Fibroblast of pulmonary artery (primary cell): Measurements from ENCODE around the gene MORC4.

Experiments used
- DNase-seq: peaks from one replicate; pipeline ENCODE4 v3.0.0-alpha.2; 2010; ENCODE audit warnings: low read depth
- H3K4me3 ChIP-seq: replicated peaks from 2 replicates; pipeline ENCODE4 v1.5.1; 2011; ENCODE audit warnings: low read depth, mild to moderate bottlenecking, control low read depth, low read length, moderate library complexity
- CTCF ChIP-seq: IDR thresholded peaks from 2 replicates; pipeline ENCODE4 v1.5.1; 2011; ENCODE audit warnings: mild to moderate bottlenecking, control low read depth, low read length, inconsistent platforms; ENCODE audit errors: missing control alignments

Gene MORC4

DNA sequence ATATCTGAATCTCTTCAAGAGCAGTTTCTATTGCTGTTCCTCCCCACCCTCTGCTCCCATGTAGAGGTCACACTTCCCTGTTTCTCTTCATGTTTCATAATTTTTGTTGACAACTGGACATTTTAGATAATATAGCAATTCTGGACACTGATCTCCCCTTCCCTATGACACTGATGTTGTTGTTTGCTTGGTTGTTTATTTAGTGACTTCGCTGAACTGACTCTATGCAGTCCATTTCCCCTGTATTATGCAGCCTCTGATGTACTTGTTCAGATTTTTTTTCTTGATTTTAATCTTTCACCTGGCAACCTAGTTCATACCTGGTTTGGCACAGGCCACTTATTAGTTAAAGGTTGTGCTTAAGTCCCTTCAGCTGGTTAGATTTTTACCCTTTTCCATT is 50.6 kb downstream of the MORC4 start:
- no peak for DNase-seq
- no peak overlapping the region for H3K4me3 ChIP-seq
- TF ChIP-seq CTCF, result no peak

DNA sequence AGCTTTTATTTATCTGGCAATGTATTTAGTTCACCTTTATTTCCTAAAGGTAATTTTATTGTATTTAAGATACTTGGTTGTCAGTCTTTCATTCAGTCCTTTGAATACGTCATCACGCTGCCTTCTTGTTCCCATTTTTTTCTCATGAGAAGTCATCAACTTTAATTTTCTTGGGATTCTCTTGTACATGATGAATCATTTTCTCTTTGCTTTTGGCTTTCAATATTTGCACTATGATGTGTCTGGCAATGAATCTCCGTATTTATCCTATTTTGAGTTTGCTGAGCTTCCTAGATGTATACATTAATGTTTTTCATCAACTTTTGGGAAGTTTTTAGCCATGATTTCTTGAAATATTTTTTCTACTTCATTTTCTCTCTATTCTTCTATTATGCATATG is 51.4 kb downstream of the MORC4 start:
- H3K4me3 ChIP-seq, result no peak overlapping the region
- no peak for TF ChIP-seq CTCF
- DNase-seq, result no peak

DNA sequence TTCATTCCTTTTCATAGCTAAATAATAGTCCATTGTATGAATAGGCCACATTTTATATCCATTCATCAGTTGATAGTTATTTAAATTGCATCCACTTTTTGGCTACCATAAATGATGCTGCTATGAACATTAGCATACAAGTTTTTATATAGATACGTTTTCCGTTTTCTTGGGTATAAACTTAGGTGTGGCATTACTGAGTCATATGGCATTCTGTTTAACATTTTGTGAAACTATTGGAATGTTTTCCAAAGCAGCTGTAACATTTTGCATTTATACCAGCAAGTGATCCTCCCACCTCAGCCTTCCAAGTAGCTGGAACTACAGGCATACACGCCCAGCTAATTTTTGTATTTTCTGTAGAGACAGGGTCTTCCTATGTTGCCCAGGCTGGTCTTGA is 53.5 kb downstream of the MORC4 start:
- no peak for TF ChIP-seq CTCF
- no peak for DNase-seq
- H3K4me3 ChIP-seq, result no peak overlapping the region

GRCh38 chrX:106940068-106940467 is 59.9 kb downstream of the MORC4 start:
- DNase-seq, result no peak
- TF ChIP-seq CTCF, result no peak
- H3K4me3 ChIP-seq, result no peak overlapping the region

DNA sequence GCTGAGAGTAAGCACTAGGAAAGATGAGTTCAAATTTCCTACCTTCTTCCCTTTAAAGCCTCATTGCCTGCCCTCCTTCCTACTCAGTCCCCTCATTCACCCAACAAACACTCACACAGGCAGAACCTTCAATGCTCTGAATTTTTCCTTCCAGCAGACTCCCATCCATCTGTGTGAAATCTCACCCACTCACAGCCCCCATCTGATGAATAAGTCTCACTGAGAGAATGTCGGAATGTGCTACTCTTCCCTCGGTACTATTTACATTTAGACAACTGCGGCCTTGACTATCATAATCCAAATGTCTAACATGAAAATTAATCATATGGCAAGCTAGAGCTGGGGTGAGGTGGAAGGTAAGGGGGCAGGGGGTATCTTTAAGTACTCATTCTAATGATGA is 60.4 kb downstream of the MORC4 start:
- H3K4me3 ChIP-seq, result no peak overlapping the region
- no peak for DNase-seq
- TF ChIP-seq CTCF, result no peak

GRCh38 chrX:106936246-106936645 is 63.8 kb downstream of the MORC4 start:
- no peak for TF ChIP-seq CTCF
- H3K4me3 ChIP-seq, result no peak overlapping the region
- DNase-seq, result no peak

GRCh38 chrX:106935175-106935574 is 64.8 kb downstream of the MORC4 start:
- TF ChIP-seq CTCF, result no peak
- peak; percentile 65 for DNase-seq
- H3K4me3 ChIP-seq, result no peak overlapping the region
